GM21515 (cell line): Measurements from ENCODE around the gene ANKRD23.

Experiments
- ATAC-seq: cut with Tn5 transposase; IDR thresholded peaks from one replicate; pipeline ENCODE4 v1.9.1; 2021; ENCODE audit not compliant: unreplicated experiment

Gene ANKRD23

GRCh38 chr2:96877631-96878092 lies 33.8 kb upstream of the ANKRD23 start:
- ATAC-seq, result no peak

- ATAC-seq, result no peak
Measured at GRCh38 chr2:96877042-96877451, 33.2 kb upstream of the ANKRD23 start.

- no peak for ATAC-seq
Measured at GRCh38 chr2:96876269-96877041, 32.6 kb upstream of the ANKRD23 start.

GRCh38 chr2:96875498-96876268 lies 31.9 kb upstream of the ANKRD23 start:
- ATAC-seq, result no peak

GRCh38 chr2:96874198-96874831 lies 30.5 kb upstream of the ANKRD23 start:
- ATAC-seq, result no peak

GRCh38 chr2:96873651-96874096 lies 29.9 kb upstream of the ANKRD23 start:
- ATAC-seq, result no peak

GRCh38 chr2:96872591-96873349 lies 28.9 kb upstream of the ANKRD23 start:
- no peak for ATAC-seq

GRCh38 chr2:96870626-96871255 lies 26.9 kb upstream of the ANKRD23 start:
- ATAC-seq, result no peak

GRCh38 chr2:96869822-96870625 lies 26.2 kb upstream of the ANKRD23 start, which contains the start of gene SEMA4C:
SEMA4C (minus strand) TSS chr2:96870080; CDS start chr2:96867886, 2,194 bp downstream.
- no peak for ATAC-seq

- peak; percentile 5 for ATAC-seq
Measured at GRCh38 chr2:96869281-96869821, 25.5 kb upstream of the ANKRD23 start.

- ATAC-seq, result peak; percentile 42
Measured at GRCh38 chr2:96868555-96869280, 24.9 kb upstream of the ANKRD23 start.

GRCh38 chr2:96867756-96868554 lies 24.1 kb upstream of the ANKRD23 start:
- no peak for ATAC-seq

GRCh38 chr2:96866986-96867755 lies 23.4 kb upstream of the ANKRD23 start:
- ATAC-seq, result no peak

- ATAC-seq, result no peak
Measured at GRCh38 chr2:96866586-96866985, 22.8 kb upstream of the ANKRD23 start.

GRCh38 chr2:96866149-96866548 lies 22.3 kb upstream of the ANKRD23 start:
- ATAC-seq, result no peak

- no peak for ATAC-seq
Measured at GRCh38 chr2:96865654-96866053, 21.8 kb upstream of the ANKRD23 start.
